H9 (cell line): ENCODE results near the gene FAM117A. TPM values are rescaled to one million over a fixed set of nuclear protein-coding genes. Genes with fewer than 3 reads are reported as not detected.

Experiments
- DNase-seq: peaks from one replicate; pipeline ENCODE4 v3.0.0-alpha.2; 2017
- H2AFZ ChIP-seq: one replicate; pipeline ENCODE4 v1.6.1; 2013; ENCODE audit warnings: mild to moderate bottlenecking, low read length, control low read depth, moderate library complexity
- H2AK5ac ChIP-seq: 2 replicates; pipeline ENCODE4 v1.6.1; 2013; ENCODE audit warnings: low read length, control low read depth, mixed read lengths; ENCODE audit not compliant: insufficient read length
- H2BK120ac ChIP-seq: one replicate; pipeline ENCODE4 v1.6.1; 2013; ENCODE audit warnings: low read depth, mild to moderate bottlenecking, low read length, control low read depth, inconsistent platforms; ENCODE audit not compliant: poor library complexity, severe bottlenecking
- H2BK12ac ChIP-seq: 2 replicates; pipeline ENCODE4 v1.6.1; 2013; ENCODE audit warnings: low read length, control low read depth, mixed read lengths, low read depth; ENCODE audit not compliant: insufficient read length
- H2BK15ac ChIP-seq: 2 replicates; pipeline ENCODE4 v1.6.1; 2013; ENCODE audit warnings: low read depth, low read length, control low read depth
- H2BK20ac ChIP-seq: one replicate; pipeline ENCODE4 v1.6.1; 2013; ENCODE audit warnings: low read depth, mild to moderate bottlenecking, low read length, control low read depth, inconsistent platforms; ENCODE audit not compliant: poor library complexity, severe bottlenecking
- H2BK5ac ChIP-seq: 2 replicates; pipeline ENCODE4 v1.6.1; 2013; ENCODE audit warnings: low read length, control low read depth, mixed read lengths; ENCODE audit not compliant: insufficient read length
- H3K14ac ChIP-seq: 2 replicates; pipeline ENCODE4 v1.6.1; 2013; ENCODE audit warnings: low read length, control low read depth; ENCODE audit not compliant: insufficient read depth
- H3K18ac ChIP-seq: 2 replicates; pipeline ENCODE4 v1.6.1; 2013; ENCODE audit warnings: low read depth, mild to moderate bottlenecking, mixed read lengths, low read length, control low read depth; ENCODE audit not compliant: insufficient read length
- H3K23ac ChIP-seq: 2 replicates; pipeline ENCODE4 v1.6.1; 2013; ENCODE audit warnings: low read length, control low read depth, mixed read lengths, low read depth; ENCODE audit not compliant: insufficient read length
- H3K23me2 ChIP-seq: 2 replicates; pipeline ENCODE4 v1.6.1; 2013; ENCODE audit warnings: low read depth, mild to moderate bottlenecking, mixed read lengths, low read length, control low read depth; ENCODE audit not compliant: insufficient read length, poor library complexity, severe bottlenecking
- H3K27ac ChIP-seq: 2 replicates; pipeline ENCODE4 v1.5.1; 2013; ENCODE audit warnings: low read length, control low read depth, mixed read lengths, low read depth; ENCODE audit not compliant: insufficient read length
- H3K27me3 ChIP-seq: 2 replicates; pipeline ENCODE4 v1.6.1; 2013; ENCODE audit warnings: low read length, control low read depth, inconsistent platforms; ENCODE audit not compliant: insufficient read depth
- H3K4ac ChIP-seq: 2 replicates; pipeline ENCODE4 v1.6.1; 2013; ENCODE audit warnings: low read depth, mild to moderate bottlenecking, control low read depth, inconsistent platforms, low read length, moderate library complexity
- H3K4me1 ChIP-seq: 2 replicates; pipeline ENCODE4 v1.6.1; 2013; ENCODE audit warnings: low read length, control low read depth, inconsistent platforms; ENCODE audit not compliant: insufficient read depth
- H3K4me2 ChIP-seq: 2 replicates; pipeline ENCODE4 v1.6.1; 2013; ENCODE audit warnings: low read length, control low read depth, mixed read lengths; ENCODE audit not compliant: insufficient read length, insufficient read depth
- H3K56ac ChIP-seq: 2 replicates; pipeline ENCODE4 v1.6.1; 2013; ENCODE audit warnings: low read depth, mild to moderate bottlenecking, mixed read lengths, low read length, control low read depth; ENCODE audit not compliant: insufficient read length
- H3K79me1 ChIP-seq: 2 replicates; pipeline ENCODE4 v1.6.1; 2013; ENCODE audit warnings: low read depth, mild to moderate bottlenecking, moderate library complexity, low read length, control low read depth, inconsistent platforms; ENCODE audit not compliant: insufficient read depth, poor library complexity, severe bottlenecking
- H3K79me2 ChIP-seq: 2 replicates; pipeline ENCODE4 v1.6.1; 2013; ENCODE audit warnings: low read length, control low read depth, inconsistent platforms; ENCODE audit not compliant: insufficient read depth
- H3K9ac ChIP-seq: 2 replicates; pipeline ENCODE4 v1.6.1; 2013; ENCODE audit warnings: low read length, control low read depth, mixed read lengths; ENCODE audit not compliant: insufficient read length; ENCODE audit errors: extremely low read depth
- H3K9me3 ChIP-seq: one replicate; pipeline ENCODE4 v1.6.1; 2013; ENCODE audit warnings: low read depth, low read length, inconsistent platforms; ENCODE audit not compliant: control insufficient read depth
- H3T11ph ChIP-seq: one replicate; pipeline ENCODE4 v1.6.1; 2013; ENCODE audit warnings: mild to moderate bottlenecking, low read length, control low read depth, inconsistent platforms
- H4K20me1 ChIP-seq: one replicate; pipeline ENCODE4 v1.6.1; 2013; ENCODE audit not compliant: control insufficient read depth, insufficient read length, insufficient read depth
- H4K5ac ChIP-seq: 2 replicates; pipeline ENCODE4 v1.6.1; 2013; ENCODE audit warnings: low read depth, mild to moderate bottlenecking, mixed read lengths, low read length, control low read depth; ENCODE audit not compliant: insufficient read length
- H4K8ac ChIP-seq: replicated peaks from 2 replicates; pipeline ENCODE4 v1.6.1; 2013; ENCODE audit warnings: low read length, control low read depth, mixed read lengths, low read depth; ENCODE audit not compliant: insufficient read length
- H4K91ac ChIP-seq: 2 replicates; pipeline ENCODE4 v1.6.1; 2013; ENCODE audit warnings: low read depth, mild to moderate bottlenecking, moderate library complexity, mixed read lengths, low read length, control low read depth; ENCODE audit not compliant: insufficient read length
- H3K27ac Mint-ChIP-seq, 3 experiments: 2 replicates in 2 of 3; 3 replicates in 1 of 3; pipeline ENCODE4 v1.8.0; 2020 to 2021; ENCODE audit warnings: mixed read lengths in 3 of 3, mild to moderate bottlenecking in 1 of 3, moderate library complexity in 1 of 3
- H3K27me3 Mint-ChIP-seq: 2 replicates; pipeline ENCODE4 v1.8.0; 2021; ENCODE audit warnings: low read depth, mild to moderate bottlenecking, moderate library complexity, mixed read lengths
- H3K36me3 Mint-ChIP-seq, 3 experiments: 2 replicates in 2 of 3; 3 replicates in 1 of 3; pipeline ENCODE4 v1.8.0; 2020 to 2021; ENCODE audit warnings: low read depth in 3 of 3, mixed read lengths in 3 of 3; ENCODE audit not compliant: insufficient read depth in 1 of 3
- H3K4me1 Mint-ChIP-seq, 2 experiments: 2 replicates each; pipeline ENCODE4 v1.8.0; 2020; ENCODE audit warnings: mixed read lengths in 2 of 2
- H3K4me3 Mint-ChIP-seq, 2 experiments: 2 replicates in 1 of 2; 3 replicates in 1 of 2; pipeline ENCODE4 v1.8.0; 2020 to 2021; ENCODE audit warnings: mild to moderate bottlenecking in 2 of 2, mixed read lengths in 2 of 2, moderate library complexity in 1 of 2
- H3K9me3 Mint-ChIP-seq, 2 experiments: 2 replicates in 1 of 2; 3 replicates in 1 of 2; pipeline ENCODE4 v1.8.0; 2020; ENCODE audit warnings: mild to moderate bottlenecking in 2 of 2, mixed read lengths in 2 of 2, moderate library complexity in 1 of 2
- WGBS: extraction: QIAGEN DNeasy Blood & Tissue Kit; methylation state at CpG from one replicate; pipeline ENCODE4 v1.1.7; 2013; ENCODE audit warnings: missing lambda C conversion rate, low lambda C conversion rate, mixed read lengths; ENCODE audit not compliant: insufficient read length; ENCODE audit errors: extremely low coverage; 5-methylcytosine and 5-hydroxymethylcytosine counted together
- total RNA-seq: library from RNA; stranded (reverse); gene quantifications from 2 replicates; pipeline ENCODE4 v1.2.1, GENCODE V29; 2021
- TF ChIP-seq, protein P1 (sequence below): fragments of 200-600 bp; sonication (generic); conservative IDR thresholded peaks from 3 replicates; pipeline ENCODE4 v1.8.0; 2021; ENCODE audit warnings: antibody characterized with exemption, mild to moderate bottlenecking

FAM117A gene
- total RNA-seq, 1 experiment from 2014 or later = 21.1 TPM

DNA sequence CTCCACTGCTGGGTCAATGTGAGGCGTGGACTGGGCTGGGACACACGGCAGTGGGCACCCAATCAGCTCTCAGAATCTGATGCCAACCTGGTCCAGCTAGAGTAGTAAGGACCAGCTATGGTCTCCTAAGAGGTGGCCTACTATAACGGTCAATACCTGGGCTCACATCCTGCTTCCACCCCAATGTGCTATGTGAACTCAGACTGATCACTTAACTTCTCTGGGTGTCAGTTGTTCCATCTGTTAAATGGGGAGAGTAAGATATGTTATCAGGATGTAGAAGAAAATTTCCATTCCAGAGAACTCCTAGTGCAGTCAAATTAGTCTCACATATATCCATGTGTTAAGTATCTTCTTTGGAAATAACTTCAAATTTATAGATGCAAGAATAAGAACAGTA, 14.2 kb downstream of the FAM117A start:
- Mint-ChIP-seq H3K9me3 (no peaks in the 10 kb centered on the region), H3K36me3 (peaks cover 1 to 12% (median 4%) of the 10 kb centered on the region in 3 experiments; a peak in 4 of 7 replicates), H3K27me3 (no peaks in the 10 kb centered on the region), H3K4me1 (peaks cover 5 to 18% of the 10 kb centered on the region in 2 experiments), H3K27ac (no peak overlapping the region), H3K4me3 (no peak overlapping the region)
- WGBS = no CpG with 5 or more reads among the region's 3 CpGs
- peaks cover 12% of the 10 kb centered on the region for H3K79me1 ChIP-seq
- H3K4me2 ChIP-seq = no peak overlapping the region
- H3K56ac ChIP-seq = no peak overlapping the region
- H3K9ac ChIP-seq = no peak overlapping the region
- no peak overlapping the region for H4K5ac ChIP-seq
- no peaks in the 10 kb centered on the region; the same call in 1 of the 2 replicates for H3K79me2 ChIP-seq
- no peak overlapping the region for H4K91ac ChIP-seq
- H2AFZ ChIP-seq = no peak overlapping the region
- no peak overlapping the region for H2BK15ac ChIP-seq
- no peak overlapping the region for H2AK5ac ChIP-seq
- H3K23me2 ChIP-seq = no peaks in the 10 kb centered on the region
- no peak overlapping the region for H2BK5ac ChIP-seq
- H3K27ac ChIP-seq = no peak overlapping the region
- H3T11ph ChIP-seq = no peak overlapping the region
- H3K18ac ChIP-seq = no peak overlapping the region
- no peak overlapping the region for H2BK20ac ChIP-seq
- H4K8ac ChIP-seq = no peak overlapping the region
- DNase-seq = no peak
- no peak overlapping the region for H3K23ac ChIP-seq
- no peak overlapping the region for H2BK12ac ChIP-seq
- no peaks in the 10 kb centered on the region for H3K9me3 ChIP-seq
- no peak overlapping the region for H3K14ac ChIP-seq
- no peaks in the 10 kb centered on the region for H4K20me1 ChIP-seq
- TF ChIP-seq, protein P1, sequence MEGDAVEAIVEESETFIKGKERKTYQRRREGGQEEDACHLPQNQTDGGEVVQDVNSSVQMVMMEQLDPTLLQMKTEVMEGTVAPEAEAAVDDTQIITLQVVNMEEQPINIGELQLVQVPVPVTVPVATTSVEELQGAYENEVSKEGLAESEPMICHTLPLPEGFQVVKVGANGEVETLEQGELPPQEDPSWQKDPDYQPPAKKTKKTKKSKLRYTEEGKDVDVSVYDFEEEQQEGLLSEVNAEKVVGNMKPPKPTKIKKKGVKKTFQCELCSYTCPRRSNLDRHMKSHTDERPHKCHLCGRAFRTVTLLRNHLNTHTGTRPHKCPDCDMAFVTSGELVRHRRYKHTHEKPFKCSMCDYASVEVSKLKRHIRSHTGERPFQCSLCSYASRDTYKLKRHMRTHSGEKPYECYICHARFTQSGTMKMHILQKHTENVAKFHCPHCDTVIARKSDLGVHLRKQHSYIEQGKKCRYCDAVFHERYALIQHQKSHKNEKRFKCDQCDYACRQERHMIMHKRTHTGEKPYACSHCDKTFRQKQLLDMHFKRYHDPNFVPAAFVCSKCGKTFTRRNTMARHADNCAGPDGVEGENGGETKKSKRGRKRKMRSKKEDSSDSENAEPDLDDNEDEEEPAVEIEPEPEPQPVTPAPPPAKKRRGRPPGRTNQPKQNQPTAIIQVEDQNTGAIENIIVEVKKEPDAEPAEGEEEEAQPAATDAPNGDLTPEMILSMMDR = no peak
- H3K4ac ChIP-seq = no peak overlapping the region
- H2BK120ac ChIP-seq = no peak overlapping the region
- H3K27me3 ChIP-seq = no peaks in the 10 kb centered on the region
- H3K4me1 ChIP-seq = peaks cover 4% of the 10 kb centered on the region; the same call in 1 of the 2 replicates
